Activated T-helper 17 cell treated with anti-CD3 and anti-CD28 coated beads, Interleukin-2, amount 50 U/mL, for 72 hours (primary cell): ENCODE data around the gene LRPAP1. TPM values are rescaled to one million over a fixed set of nuclear protein-coding genes. Genes with fewer than 3 reads are reported as not detected.

ENCODE experiments used
- ATAC-seq: fragments of 150-1000 bp; cut with Tn5 transposase; replicated peaks from 2 replicates; pipeline ENCODE4 v1.10.0; 2021; ENCODE audit warnings: mild to moderate bottlenecking, moderate library complexity
- H3K27ac Mint-ChIP-seq: one replicate; pipeline ENCODE4 v1.8.0; 2022; ENCODE audit warnings: mixed read lengths
- H3K27me3 Mint-ChIP-seq: one replicate; pipeline ENCODE4 v1.8.0; 2022; ENCODE audit warnings: mixed read lengths
- H3K36me3 Mint-ChIP-seq: one replicate; pipeline ENCODE4 v1.8.0; 2022; ENCODE audit warnings: low read depth, mild to moderate bottlenecking, mixed read lengths
- H3K4me1 Mint-ChIP-seq: one replicate; pipeline ENCODE4 v1.8.0; 2022; ENCODE audit warnings: mixed read lengths
- H3K4me3 Mint-ChIP-seq: one replicate; pipeline ENCODE4 v1.8.0; 2022; ENCODE audit warnings: mild to moderate bottlenecking, mixed read lengths
- H3K9me3 Mint-ChIP-seq: one replicate; pipeline ENCODE4 v1.8.0; 2022; ENCODE audit warnings: mixed read lengths
- total RNA-seq, 2 donors: library from RNA; stranded (reverse); gene quantifications; one replicate each; pipeline ENCODE4 v1.2.3, GENCODE V29; 2022

Gene LRPAP1
- total RNA-seq, 2 donors from 2014 or later = 46.9 to 67.5 TPM

- Mint-ChIP-seq H3K36me3 (no peaks in the 10 kb centered on the region), H3K4me3 (no peak overlapping the region), H3K27ac (no peak overlapping the region), H3K27me3 (peaks cover 3% of the 10 kb centered on the region), H3K4me1 (no peaks in the 10 kb centered on the region), H3K9me3 (no peaks in the 10 kb centered on the region)
- ATAC-seq = no peak
Observed at GRCh38 chr4:3469386-3470243, 62.6 kb downstream of the LRPAP1 start.

DNA sequence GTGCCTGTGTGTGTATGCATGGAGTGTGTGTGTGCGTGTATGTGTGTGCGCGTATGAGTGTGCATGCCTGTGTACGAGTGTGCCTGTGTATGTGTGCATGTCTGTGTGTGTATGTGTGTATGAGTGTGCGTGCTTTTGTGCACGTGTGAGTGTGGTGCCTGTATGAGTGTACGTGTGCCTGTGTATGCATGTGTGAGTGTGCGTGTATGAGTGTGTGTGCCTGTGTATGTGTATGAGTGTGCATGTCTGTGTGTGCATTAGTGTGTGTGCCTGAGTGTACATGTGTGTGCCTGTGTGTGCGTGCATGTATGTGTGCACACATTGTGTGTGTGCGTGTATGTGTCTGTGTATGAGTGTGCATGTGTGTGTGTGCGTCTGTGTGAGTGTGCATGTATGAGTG is 63.4 kb downstream of the LRPAP1 start:
- no peaks in the 10 kb centered on the region for H3K36me3 Mint-ChIP-seq
- H3K4me1 Mint-ChIP-seq = no peaks in the 10 kb centered on the region
- peaks cover 3% of the 10 kb centered on the region for H3K27me3 Mint-ChIP-seq
- no peak for ATAC-seq
- H3K27ac Mint-ChIP-seq = no peak overlapping the region
- no peak overlapping the region for H3K4me3 Mint-ChIP-seq
- no peaks in the 10 kb centered on the region for H3K9me3 Mint-ChIP-seq

DNA sequence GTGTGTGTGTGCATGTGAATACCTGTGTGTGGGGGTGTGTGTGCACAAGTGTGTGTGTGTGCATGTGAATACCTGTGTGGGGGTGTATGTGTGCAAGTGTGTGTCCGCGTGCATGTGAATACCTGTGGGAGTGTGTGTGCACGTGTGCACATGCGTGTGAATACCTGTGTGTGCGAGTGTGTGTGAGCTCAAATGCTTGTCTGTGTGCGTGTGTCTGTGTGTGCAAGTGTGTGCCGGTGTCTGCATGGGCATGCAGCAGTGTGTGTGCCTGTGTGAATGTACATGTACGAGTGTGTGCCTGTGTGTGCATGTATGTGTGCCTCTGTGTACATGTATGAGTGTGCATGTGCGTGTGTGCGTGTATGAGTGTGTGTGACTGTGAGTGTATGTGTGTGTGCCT is 64.1 kb downstream of the LRPAP1 start:
- Mint-ChIP-seq H3K27ac (no peak overlapping the region), H3K9me3 (no peaks in the 10 kb centered on the region), H3K4me1 (no peaks in the 10 kb centered on the region), H3K36me3 (no peaks in the 10 kb centered on the region), H3K27me3 (peaks cover 3% of the 10 kb centered on the region), H3K4me3 (no peak overlapping the region)
- no peak for ATAC-seq

- Mint-ChIP-seq H3K27me3 (peaks cover 5% of the 10 kb centered on the region), H3K36me3 (no peaks in the 10 kb centered on the region), H3K4me3 (no peak overlapping the region), H3K4me1 (no peaks in the 10 kb centered on the region), H3K27ac (no peak overlapping the region), H3K9me3 (no peaks in the 10 kb centered on the region)
- no peak for ATAC-seq
Observed at GRCh38 chr4:3467601-3468031, 64.6 kb downstream of the LRPAP1 start.

- no peak overlapping the region for H3K27ac Mint-ChIP-seq
- H3K36me3 Mint-ChIP-seq = no peaks in the 10 kb centered on the region
- H3K9me3 Mint-ChIP-seq = no peaks in the 10 kb centered on the region
- no peak for ATAC-seq
- no peaks in the 10 kb centered on the region for H3K4me1 Mint-ChIP-seq
- H3K4me3 Mint-ChIP-seq = no peak overlapping the region
- peaks cover 11% of the 10 kb centered on the region for H3K27me3 Mint-ChIP-seq
Observed at GRCh38 chr4:3466691-3467600, 65.3 kb downstream of the LRPAP1 start.

DNA sequence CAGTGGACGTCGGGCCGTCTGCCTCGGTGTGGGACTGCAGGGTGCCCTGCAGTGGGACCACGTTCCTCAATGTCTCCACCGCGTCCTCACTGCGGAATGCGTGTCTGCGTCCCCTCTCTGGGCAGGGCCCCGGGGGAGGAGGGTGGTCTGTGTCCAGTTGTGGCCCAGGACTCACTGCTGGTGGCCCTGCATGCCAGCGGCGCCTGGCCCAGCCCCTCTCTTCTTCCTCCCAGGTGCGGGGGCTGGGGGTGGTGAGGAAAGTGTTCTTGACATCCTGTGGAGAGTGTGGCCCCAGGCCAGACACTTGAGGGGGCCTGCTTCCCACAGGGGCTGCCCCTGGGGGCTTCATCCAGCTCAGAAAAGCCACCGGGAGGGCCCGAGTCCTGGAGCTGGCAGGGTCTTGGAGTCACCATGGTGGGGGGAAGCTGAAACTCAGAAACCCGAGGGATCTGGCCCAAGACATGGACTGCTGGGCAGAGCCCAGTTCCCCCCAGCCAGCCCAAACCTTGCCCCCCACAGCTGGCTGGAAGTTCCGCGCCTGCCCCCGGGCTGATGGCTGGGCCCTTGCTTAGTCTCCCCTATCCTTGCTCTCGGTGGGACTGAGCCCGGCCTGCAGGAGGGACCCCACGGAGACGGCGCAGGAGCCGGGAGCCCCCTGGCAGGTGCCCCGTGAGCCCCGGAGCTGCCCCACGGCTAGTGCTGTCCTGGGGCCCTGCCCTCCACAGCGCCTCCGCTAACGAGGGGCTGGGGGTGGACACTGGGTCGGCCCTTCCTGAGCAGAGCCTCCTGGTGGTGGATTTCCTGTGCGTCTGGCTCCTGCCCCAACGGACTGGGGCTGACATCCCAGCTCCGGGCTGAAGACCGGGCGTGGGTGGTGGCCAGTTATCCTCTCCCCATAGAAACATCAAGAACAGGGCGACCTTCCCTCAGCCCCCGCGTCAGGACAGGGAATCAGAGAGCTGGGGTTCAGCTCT is 66.2 kb downstream of the LRPAP1 start:
- Mint-ChIP-seq H3K4me1 (no peaks in the 10 kb centered on the region), H3K36me3 (no peaks in the 10 kb centered on the region), H3K27ac (no peak overlapping the region), H3K27me3 (peaks cover 11% of the 10 kb centered on the region), H3K4me3 (no peak overlapping the region), H3K9me3 (no peaks in the 10 kb centered on the region)
- no peak for ATAC-seq

GRCh38 chr4:3464911-3465697 is 67.1 kb downstream of the LRPAP1 start:
- Mint-ChIP-seq H3K9me3 (no peaks in the 10 kb centered on the region), H3K27ac (no peak overlapping the region)
- no peak for ATAC-seq

DNA sequence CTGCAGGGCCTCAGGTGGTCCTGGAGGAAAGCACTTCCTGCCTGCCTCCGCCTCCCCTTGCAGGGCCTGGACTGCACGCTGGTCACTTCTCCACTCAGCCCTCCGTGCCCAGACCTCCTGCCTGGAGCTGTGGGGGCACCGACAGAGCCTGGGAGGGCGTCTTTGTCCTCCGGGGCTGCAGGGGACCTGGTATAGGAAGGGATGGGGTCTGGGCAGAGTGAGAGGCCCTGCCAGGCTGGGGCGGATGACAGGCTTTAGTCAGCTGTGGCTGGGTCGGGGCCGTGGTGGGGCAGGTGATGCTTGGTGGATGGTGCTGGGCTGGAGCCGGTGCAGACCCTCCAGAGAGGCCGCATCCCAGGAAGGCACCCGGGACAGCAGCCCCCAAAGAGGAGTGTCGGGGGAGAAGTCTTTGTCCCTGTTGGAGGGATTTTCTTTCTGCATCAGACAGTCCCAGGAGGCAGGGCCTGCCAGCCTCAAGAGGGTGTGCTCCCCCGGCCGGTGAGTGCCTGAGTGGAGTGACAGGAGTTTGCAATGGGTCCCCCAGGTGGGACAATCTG is 67.8 kb downstream of the LRPAP1 start:
- Mint-ChIP-seq H3K36me3 (no peaks in the 10 kb centered on the region), H3K9me3 (no peaks in the 10 kb centered on the region), H3K27me3 (peaks cover 15% of the 10 kb centered on the region), H3K27ac (no peak overlapping the region), H3K4me3 (no peak overlapping the region), H3K4me1 (no peaks in the 10 kb centered on the region)
- ATAC-seq = no peak

More at GRCh38 chr4:3464911-3465697, 67.1 kb downstream of the LRPAP1 start:
- Mint-ChIP-seq H3K4me1 (no peaks in the 10 kb centered on the region), H3K4me3 (no peak overlapping the region), H3K27me3 (peaks cover 12% of the 10 kb centered on the region), H3K36me3 (no peaks in the 10 kb centered on the region)

- H3K4me3 Mint-ChIP-seq = no peak overlapping the region
Observed at GRCh38 chr4:3463556-3464348, 68.5 kb downstream of the LRPAP1 start.

GRCh38 chr4:3462790-3463415 is 69.3 kb downstream of the LRPAP1 start, which contains the start of gene DOK7:
DOK7 (plus strand) TSS chr4:3463306; CDS start chr4:3463376, 70 bp downstream.
- H3K27me3 Mint-ChIP-seq = peaks cover 15% of the 10 kb centered on the region
- no peaks in the 10 kb centered on the region for H3K4me1 Mint-ChIP-seq
- peak within 1 kb of the TSS; percentile 25 for H3K4me3 Mint-ChIP-seq
- no peaks in the 10 kb centered on the region for H3K9me3 Mint-ChIP-seq
- no peak within 1 kb of the TSS for H3K27ac Mint-ChIP-seq
- no peaks in the 10 kb centered on the region for H3K36me3 Mint-ChIP-seq
- no peak for ATAC-seq

More at GRCh38 chr4:3463556-3464348, 68.5 kb downstream of the LRPAP1 start:
- peaks cover 15% of the 10 kb centered on the region for H3K27me3 Mint-ChIP-seq
- H3K36me3 Mint-ChIP-seq = no peaks in the 10 kb centered on the region
- no peaks in the 10 kb centered on the region for H3K4me1 Mint-ChIP-seq
- no peaks in the 10 kb centered on the region for H3K9me3 Mint-ChIP-seq
- no peak for ATAC-seq
- H3K27ac Mint-ChIP-seq = no peak overlapping the region

DNA sequence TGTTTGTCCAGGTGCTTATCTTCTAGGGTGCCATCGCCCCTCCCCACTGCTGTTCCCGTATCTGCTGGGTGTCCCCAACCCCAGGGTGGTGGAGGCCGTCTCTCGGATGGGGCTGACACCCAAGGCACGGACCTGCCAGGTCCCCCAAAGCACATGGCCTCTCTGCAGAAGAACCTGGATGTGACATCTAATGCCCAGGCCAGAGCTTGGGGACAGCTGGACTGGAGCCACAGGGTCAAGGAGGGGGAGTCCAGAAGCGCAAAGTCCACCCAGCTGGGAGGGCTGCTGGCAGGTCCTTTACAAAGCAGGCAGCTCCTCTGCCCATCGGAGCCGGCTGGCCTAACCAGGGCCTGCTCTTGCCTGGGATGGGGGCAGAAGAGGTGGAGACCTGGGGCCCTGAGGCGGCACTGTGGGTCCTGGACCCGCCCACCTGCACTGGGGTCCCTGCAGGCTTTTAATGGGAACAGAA is 69.9 kb downstream of the LRPAP1 start:
- Mint-ChIP-seq H3K4me3 (peak overlapping the region; percentile 25), H3K27ac (no peak overlapping the region), H3K4me1 (no peaks in the 10 kb centered on the region), H3K9me3 (no peaks in the 10 kb centered on the region), H3K27me3 (peaks cover 15% of the 10 kb centered on the region), H3K36me3 (no peaks in the 10 kb centered on the region)
- ATAC-seq = no peak
